ENCODE data around the gene STX10. TPM values are rescaled to one million over a fixed set of nuclear protein-coding genes. Genes with fewer than 3 reads are reported as not detected.

The STX10 gene
- total RNA-seq, 2 experiments from 2014 or later: 41.6 to 67.8 TPM

DNA sequence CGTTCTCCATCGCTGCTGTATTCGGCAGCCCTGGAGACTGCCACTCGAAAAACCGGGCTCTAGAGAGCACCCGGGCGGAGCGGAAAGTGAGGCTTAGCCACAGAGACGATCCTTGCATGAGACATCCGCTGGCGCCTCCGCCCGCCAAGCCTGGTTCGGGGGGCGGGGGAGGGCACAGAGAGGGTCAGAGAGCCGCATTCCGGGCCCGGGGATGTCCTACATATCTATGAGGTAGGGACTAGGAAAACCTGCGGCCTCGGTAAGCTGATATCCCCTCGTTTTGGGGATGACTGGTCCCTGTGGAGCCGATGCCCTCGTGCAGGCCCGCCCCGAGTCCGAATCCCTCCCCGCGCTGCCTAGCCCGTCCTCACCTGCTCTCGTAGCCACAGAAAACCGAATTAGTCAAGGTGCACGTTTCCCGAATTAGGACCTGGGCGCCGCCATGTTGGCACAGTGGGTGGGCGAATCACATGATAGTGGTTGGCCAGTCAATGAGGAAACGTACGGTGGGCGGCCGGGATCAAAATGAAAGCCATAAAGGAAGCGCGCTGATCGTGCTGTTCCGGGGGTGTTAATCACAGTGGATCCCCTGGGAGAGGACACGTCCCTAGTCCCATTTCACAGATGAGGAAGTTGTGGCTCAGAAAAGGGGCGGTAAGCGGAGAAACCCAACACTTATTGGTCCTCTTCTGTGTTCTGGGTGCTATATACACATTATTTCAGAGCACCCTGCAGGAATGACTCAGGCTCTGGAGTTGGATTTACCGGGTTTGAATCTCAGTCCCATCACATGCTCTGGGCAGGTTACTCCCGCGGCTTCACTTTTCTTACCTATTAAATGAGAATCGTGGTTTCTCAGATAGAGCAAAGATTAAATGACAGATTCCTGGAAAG, 33.6 kb downstream of the STX10 start, which contains the start of gene TRMT1:
TSS of gene TRMT1 (minus strand) at position 459 of the 894 bp plus-strand sequence. CDS start at position 118, 341 bp downstream.
- Histone ChIP-seq H3K9me3 (ENCODE audit: low read length) (no peaks in the 10 kb centered on the region), H4K20me1 (ENCODE audit: insufficient read depth, low read length) (peaks cover 16% of the 10 kb centered on the region), H3K4me2 (ENCODE audit: low read length) (peak within 1 kb of the TSS; percentile 76), H3K4me3 (ENCODE audit: low read depth, low read length, poor library complexity, severe bottlenecking) (peak within 1 kb of the TSS; percentile 90), H3K36me3 (ENCODE audit: insufficient read depth, low read length) (peaks cover 28% of the 10 kb centered on the region), H3K4me1 (ENCODE audit: insufficient read depth, low read length, poor library complexity, severe bottlenecking) (peaks cover 34% of the 10 kb centered on the region), H3K27ac (ENCODE audit: low read depth, low read length, poor library complexity, severe bottlenecking) (peak within 1 kb of the TSS; percentile 75), H3K9me2 (ENCODE audit: insufficient read depth, low read length) (no peaks in the 10 kb centered on the region), H2AFZ (ENCODE audit: low read length) (peak within 1 kb of the TSS; percentile 58; the same call in 1 of the 2 replicates), H3K79me2 (ENCODE audit: insufficient read depth, low read depth, low read length) (peaks cover 54% of the 10 kb centered on the region)
- DNase-seq (ENCODE audit: low spot score): peak; percentile 95
- POLR2A ChIA-PET: interaction anchor here (0.6 to 1.4 kb wide), 3 partner anchors 13 to 58 kb away, joined by 3 read pairs; no protein-coding TSS in a partner anchor
- intact Hi-C loops (cut with micrococcal nuclease; ENCODE audit: unreplicated experiment): loop anchor here (1.0 kb wide), 1 partner anchor 14 kb away; the partner anchor contains the start of gene LYL1
- BruUV-seq (replicated peaks): TSS peak; percentile 87
- CTCF ChIA-PET (ENCODE audit: unreplicated experiment): no interaction called here
- no peak for TF ChIP-seq EZH2phosphoT487 (IDR thresholded peaks at IDR 0.05; ENCODE audit: borderline replicate concordance, low read depth, low read length)
- TF ChIP-seq, protein P1, sequence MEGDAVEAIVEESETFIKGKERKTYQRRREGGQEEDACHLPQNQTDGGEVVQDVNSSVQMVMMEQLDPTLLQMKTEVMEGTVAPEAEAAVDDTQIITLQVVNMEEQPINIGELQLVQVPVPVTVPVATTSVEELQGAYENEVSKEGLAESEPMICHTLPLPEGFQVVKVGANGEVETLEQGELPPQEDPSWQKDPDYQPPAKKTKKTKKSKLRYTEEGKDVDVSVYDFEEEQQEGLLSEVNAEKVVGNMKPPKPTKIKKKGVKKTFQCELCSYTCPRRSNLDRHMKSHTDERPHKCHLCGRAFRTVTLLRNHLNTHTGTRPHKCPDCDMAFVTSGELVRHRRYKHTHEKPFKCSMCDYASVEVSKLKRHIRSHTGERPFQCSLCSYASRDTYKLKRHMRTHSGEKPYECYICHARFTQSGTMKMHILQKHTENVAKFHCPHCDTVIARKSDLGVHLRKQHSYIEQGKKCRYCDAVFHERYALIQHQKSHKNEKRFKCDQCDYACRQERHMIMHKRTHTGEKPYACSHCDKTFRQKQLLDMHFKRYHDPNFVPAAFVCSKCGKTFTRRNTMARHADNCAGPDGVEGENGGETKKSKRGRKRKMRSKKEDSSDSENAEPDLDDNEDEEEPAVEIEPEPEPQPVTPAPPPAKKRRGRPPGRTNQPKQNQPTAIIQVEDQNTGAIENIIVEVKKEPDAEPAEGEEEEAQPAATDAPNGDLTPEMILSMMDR (conservative IDR thresholded peaks at IDR 0.05; ENCODE audit: low read length): no peak

DNA sequence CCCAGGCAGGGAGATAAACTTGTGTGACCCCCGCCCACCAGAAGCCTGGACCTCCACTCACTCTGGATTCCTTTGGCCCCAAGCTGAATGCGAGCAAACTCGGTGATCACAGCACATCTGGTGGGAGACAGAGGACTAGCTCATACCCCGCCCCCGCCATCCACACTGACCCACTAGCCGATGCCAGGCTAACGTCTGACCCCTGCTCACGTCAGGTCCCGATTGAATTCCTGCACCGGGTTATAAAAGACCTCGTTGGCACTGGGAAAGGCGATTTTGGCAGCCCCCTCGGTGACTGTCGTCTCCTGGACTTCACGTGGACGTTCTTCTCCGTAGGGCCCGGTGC, 34.3 kb downstream of the STX10 start:
- peak overlapping the region; percentile 75 for H3K27ac ChIP-seq (ENCODE audit: low read depth, low read length, poor library complexity, severe bottlenecking)
- H3K4me1 ChIP-seq (ENCODE audit: insufficient read depth, low read length, poor library complexity, severe bottlenecking): peaks cover 33% of the 10 kb centered on the region
- intact Hi-C loops (cut with micrococcal nuclease; ENCODE audit: unreplicated experiment): loop anchor here (1.0 kb wide), 1 partner anchor 14 kb away; the partner anchor contains the start of gene LYL1
- H3K9me2 ChIP-seq (ENCODE audit: insufficient read depth, low read length): no peaks in the 10 kb centered on the region
- peak overlapping the region; percentile 90 for H3K4me3 ChIP-seq (ENCODE audit: low read depth, low read length, poor library complexity, severe bottlenecking)
- peaks cover 48% of the 10 kb centered on the region for H3K79me2 ChIP-seq (ENCODE audit: insufficient read depth, low read depth, low read length)
- DNase-seq (ENCODE audit: low spot score): no peak
- peaks cover 16% of the 10 kb centered on the region for H4K20me1 ChIP-seq (ENCODE audit: insufficient read depth, low read length)
- H3K4me2 ChIP-seq (ENCODE audit: low read length): peak overlapping the region; percentile 76
- peaks cover 27% of the 10 kb centered on the region for H3K36me3 ChIP-seq (ENCODE audit: insufficient read depth, low read length)
- POLR2A ChIA-PET: interaction anchor here (0.5 kb wide), 1 partner anchor 12 kb away, joined by 4 read pairs; no protein-coding TSS in a partner anchor
- no peaks in the 10 kb centered on the region for H3K9me3 ChIP-seq (ENCODE audit: low read length)
- TF ChIP-seq, protein P1 (conservative IDR thresholded peaks at IDR 0.05; ENCODE audit: low read length): no peak
- TF ChIP-seq EZH2phosphoT487 (IDR thresholded peaks at IDR 0.05; ENCODE audit: borderline replicate concordance, low read depth, low read length): no peak
- CTCF ChIA-PET (ENCODE audit: unreplicated experiment): no interaction called here
- BruUV-seq (replicated peaks): no TSS peak
- H2AFZ ChIP-seq (ENCODE audit: low read length): peak overlapping the region; percentile 58; the same call in 1 of the 2 replicates

Data from OCI-LY7 (cell line).